HepG2 (cell line): ENCODE results near the gene SAMD8. TPM values are rescaled to one million over a fixed set of nuclear protein-coding genes. Genes with fewer than 3 reads are reported as not detected.

Experiments used
- ARID5B ChIP-seq: IDR thresholded peaks from 2 replicates; pipeline ENCODE4 v1.4.0; 2020; ENCODE audit warnings: mild to moderate bottlenecking, missing genetic modification reagents
- ATAD3A ChIP-seq: sonication (generic); formaldehyde crosslinking; IDR thresholded peaks from 2 replicates; pipeline ENCODE4 v1.4.0; 2020; ENCODE audit warnings: missing genetic modification reagents
- FOSL2 ChIP-seq: sonication (generic); formaldehyde crosslinking; IDR thresholded peaks from 2 replicates; pipeline ENCODE4 v1.4.0; 2020; ENCODE audit warnings: missing genetic modification reagents
- RXRA ChIP-seq: sonication (generic); formaldehyde crosslinking; IDR thresholded peaks from 2 replicates; pipeline ENCODE4 v1.5.1; 2020; ENCODE audit warnings: missing genetic modification reagents
- SOX13 ChIP-seq, 3 experiments: fragments of 450-650 bp in 1 of 3; sonication (generic) in 1 of 3; formaldehyde crosslinking in 1 of 3; IDR thresholded peaks in 2 of 3; conservative IDR thresholded peaks in 1 of 3; 2 replicates each; pipeline versions ENCODE4 v1.5.0 to v1.6.1; 2016 to 2020; ENCODE audit warnings: antibody characterized with exemption in 1 of 3, mild to moderate bottlenecking in 1 of 3, missing compliant biosample characterization in 1 of 3, missing genetic modification reagents in 1 of 3, moderate library complexity in 1 of 3
- TSC22D2 ChIP-seq: sonication (generic); formaldehyde crosslinking; IDR thresholded peaks from 2 replicates; pipeline ENCODE4 v1.5.1; 2020; ENCODE audit warnings: missing genetic modification reagents, mild to moderate bottlenecking, borderline replicate concordance
- XBP1 ChIP-seq: sonication (generic); formaldehyde crosslinking; IDR thresholded peaks from 2 replicates; pipeline ENCODE4 v1.5.0; 2020; ENCODE audit warnings: missing genetic modification reagents
- ZBTB21 ChIP-seq: sonication (generic); formaldehyde crosslinking; IDR thresholded peaks from 2 replicates; pipeline ENCODE4 v1.4.0; 2020; ENCODE audit warnings: missing genetic modification reagents
- ZBTB3 ChIP-seq: sonication (generic); formaldehyde crosslinking; IDR thresholded peaks from 2 replicates; pipeline ENCODE4 v1.4.0; 2020; ENCODE audit warnings: low read depth, mild to moderate bottlenecking, moderate library complexity, missing genetic modification reagents, borderline replicate concordance
- ZBTB34 ChIP-seq: sonication (generic); formaldehyde crosslinking; IDR thresholded peaks from 2 replicates; pipeline ENCODE4 v1.8.0; 2022; ENCODE audit warnings: mild to moderate bottlenecking, missing genetic modification reagents
- ZKSCAN1 ChIP-seq: fragments of 150-350 bp; IDR thresholded peaks from 2 replicates; pipeline ENCODE4 v1.6.1; 2014; ENCODE audit warnings: low read length
- ZNF292 ChIP-seq: sonication (generic); formaldehyde crosslinking; IDR thresholded peaks from 2 replicates; pipeline ENCODE4 v1.8.1; 2022; ENCODE audit warnings: mild to moderate bottlenecking, low read depth, missing genetic modification reagents, borderline replicate concordance
- ZNF615 ChIP-seq: sonication (generic); formaldehyde crosslinking; IDR thresholded peaks from 2 replicates; pipeline ENCODE4 v1.5.0; 2020; ENCODE audit warnings: mild to moderate bottlenecking, missing genetic modification reagents, borderline replicate concordance
- polyA plus RNA-seq, 8 experiments: library from polyadenylated mRNA; depleted of rRNA in 3 of 8; stranded (reverse) in 7 of 8; unstranded in 1 of 8; fragments of >200 nt; fragmentation: Illumina TruSeq in 4 of 8; extraction: Trizol in 4 of 8; gene quantifications; 2 replicates each; pipeline versions ENCODE4 v1.2.1 to v1.2.3, GENCODE V29; 2011 to 2016; ENCODE audit warnings: low read depth in 4 of 8, missing spikeins in 1 of 8, mixed read lengths in 1 of 8; ENCODE audit not compliant: insufficient read depth in 1 of 8
- total RNA-seq, 5 experiments: library from RNA; depleted of rRNA; stranded (reverse); fragments of >200 nt; fragmentation: Illumina TruSeq; extraction: Trizol; gene quantifications; 2 replicates each; pipeline ENCODE4 v1.2.3, GENCODE V29; 2016; ENCODE audit warnings: low read depth in 1 of 5
- TF ChIP-seq, protein P1 (sequence below): sonication (generic); formaldehyde crosslinking; IDR thresholded peaks from 2 replicates; pipeline ENCODE4 v1.4.0; 2020; ENCODE audit warnings: mild to moderate bottlenecking, missing genetic modification reagents, borderline replicate concordance
- TF ChIP-seq, protein P2 (sequence below): sonication (generic); formaldehyde crosslinking; conservative IDR thresholded peaks from 2 replicates; pipeline ENCODE4 v1.8.0; 2022; ENCODE audit warnings: missing genetic modification reagents

The SAMD8 gene
- total and polyA plus RNA-seq, 2 of the 13 experiments (the other 11 are each of a cell fraction or from before 2014, with no cell fraction given): 10.4 to 13.2 TPM

DNA sequence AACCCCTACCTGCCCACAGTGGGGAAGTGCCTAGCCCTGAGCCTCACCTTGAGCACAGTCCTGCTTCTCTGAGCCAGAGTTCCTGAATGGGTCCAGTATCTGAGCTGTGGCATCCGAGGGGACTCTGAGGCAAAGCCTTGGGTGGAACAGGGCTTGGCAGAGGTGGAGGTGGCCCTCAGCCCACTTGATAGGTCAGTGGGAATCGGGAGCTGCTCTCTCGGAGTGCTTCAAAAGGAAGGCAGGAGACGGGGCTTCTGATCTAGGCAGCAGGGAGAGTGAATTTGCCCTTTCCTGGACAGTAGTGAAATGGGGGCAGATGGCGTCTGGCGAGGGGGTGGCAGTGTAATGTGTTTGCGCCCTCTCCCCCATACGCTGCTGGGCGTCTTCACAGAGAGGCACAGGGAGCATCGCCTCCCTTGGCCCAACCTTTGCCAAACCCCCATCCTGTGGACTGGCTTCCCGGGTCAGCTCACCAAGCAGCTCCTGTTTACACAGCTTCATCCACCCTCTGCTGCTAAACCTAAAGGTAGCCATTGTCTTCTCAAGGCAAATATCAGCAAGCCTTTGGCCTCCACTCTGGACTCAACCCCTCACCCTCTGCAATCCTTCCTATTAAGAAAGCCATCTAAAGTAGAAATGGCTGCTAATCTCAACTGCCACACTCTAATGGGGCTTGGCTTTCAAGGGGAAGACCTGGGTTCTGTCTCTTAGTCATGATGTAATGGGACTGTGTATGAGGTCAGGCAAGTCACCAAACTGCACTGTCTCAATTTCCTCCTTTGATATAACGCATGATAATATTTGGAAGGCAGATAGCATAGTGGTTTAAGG is 78.0 kb downstream of the SAMD8 start (continued):
- TF ChIP-seq ZBTB34 (CRISPR knock-in tag): peak; percentile 89; the same call in 1 of the 2 replicates
- TF ChIP-seq ZNF292 (CRISPR knock-in tag): peak; percentile 76; the same call in 1 of the 2 replicates
- TF ChIP-seq ZBTB21 (CRISPR knock-in tag): peak; percentile 72; the same call in 1 of the 2 replicates
- no peak for TF ChIP-seq ZBTB3 (CRISPR knock-in tag)
- peak; percentile 43; the same call in 1 of the 2 replicates for TF ChIP-seq SOX13 (IDR thresholded peaks at IDR 0.05)
- TF ChIP-seq SOX13 (CRISPR knock-in tag; conservative IDR thresholded peaks at IDR 0.05 in 1 of 2, IDR thresholded peaks at IDR 0.05 in 1 of 2): peak in 1 of 2 experiments; percentile 82; a peak in 2 of 4 replicates
- TF ChIP-seq TSC22D2 (CRISPR knock-in tag): no peak
- TF ChIP-seq ZKSCAN1: no peak
- TF ChIP-seq ARID5B (CRISPR knock-in tag): peak; percentile 63
- TF ChIP-seq, protein P1, sequence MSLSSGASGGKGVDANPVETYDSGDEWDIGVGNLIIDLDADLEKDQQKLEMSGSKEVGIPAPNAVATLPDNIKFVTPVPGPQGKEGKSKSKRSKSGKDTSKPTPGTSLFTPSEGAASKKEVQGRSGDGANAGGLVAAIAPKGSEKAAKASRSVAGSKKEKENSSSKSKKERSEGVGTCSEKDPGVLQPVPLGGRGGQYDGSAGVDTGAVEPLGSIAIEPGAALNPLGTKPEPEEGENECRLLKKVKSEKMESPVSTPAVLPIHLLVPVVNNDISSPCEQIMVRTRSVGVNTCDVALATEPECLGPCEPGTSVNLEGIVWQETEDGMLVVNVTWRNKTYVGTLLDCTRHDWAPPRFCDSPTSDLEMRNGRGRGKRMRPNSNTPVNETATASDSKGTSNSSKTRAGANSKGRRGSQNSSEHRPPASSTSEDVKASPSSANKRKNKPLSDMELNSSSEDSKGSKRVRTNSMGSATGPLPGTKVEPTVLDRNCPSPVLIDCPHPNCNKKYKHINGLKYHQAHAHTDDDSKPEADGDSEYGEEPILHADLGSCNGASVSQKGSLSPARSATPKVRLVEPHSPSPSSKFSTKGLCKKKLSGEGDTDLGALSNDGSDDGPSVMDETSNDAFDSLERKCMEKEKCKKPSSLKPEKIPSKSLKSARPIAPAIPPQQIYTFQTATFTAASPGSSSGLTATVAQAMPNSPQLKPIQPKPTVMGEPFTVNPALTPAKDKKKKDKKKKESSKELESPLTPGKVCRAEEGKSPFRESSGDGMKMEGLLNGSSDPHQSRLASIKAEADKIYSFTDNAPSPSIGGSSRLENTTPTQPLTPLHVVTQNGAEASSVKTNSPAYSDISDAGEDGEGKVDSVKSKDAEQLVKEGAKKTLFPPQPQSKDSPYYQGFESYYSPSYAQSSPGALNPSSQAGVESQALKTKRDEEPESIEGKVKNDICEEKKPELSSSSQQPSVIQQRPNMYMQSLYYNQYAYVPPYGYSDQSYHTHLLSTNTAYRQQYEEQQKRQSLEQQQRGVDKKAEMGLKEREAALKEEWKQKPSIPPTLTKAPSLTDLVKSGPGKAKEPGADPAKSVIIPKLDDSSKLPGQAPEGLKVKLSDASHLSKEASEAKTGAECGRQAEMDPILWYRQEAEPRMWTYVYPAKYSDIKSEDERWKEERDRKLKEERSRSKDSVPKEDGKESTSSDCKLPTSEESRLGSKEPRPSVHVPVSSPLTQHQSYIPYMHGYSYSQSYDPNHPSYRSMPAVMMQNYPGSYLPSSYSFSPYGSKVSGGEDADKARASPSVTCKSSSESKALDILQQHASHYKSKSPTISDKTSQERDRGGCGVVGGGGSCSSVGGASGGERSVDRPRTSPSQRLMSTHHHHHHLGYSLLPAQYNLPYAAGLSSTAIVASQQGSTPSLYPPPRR (CRISPR knock-in tag): peak; percentile 69
- no peak for TF ChIP-seq FOSL2
- TF ChIP-seq XBP1 (CRISPR knock-in tag): no peak
- TF ChIP-seq, protein P2, sequence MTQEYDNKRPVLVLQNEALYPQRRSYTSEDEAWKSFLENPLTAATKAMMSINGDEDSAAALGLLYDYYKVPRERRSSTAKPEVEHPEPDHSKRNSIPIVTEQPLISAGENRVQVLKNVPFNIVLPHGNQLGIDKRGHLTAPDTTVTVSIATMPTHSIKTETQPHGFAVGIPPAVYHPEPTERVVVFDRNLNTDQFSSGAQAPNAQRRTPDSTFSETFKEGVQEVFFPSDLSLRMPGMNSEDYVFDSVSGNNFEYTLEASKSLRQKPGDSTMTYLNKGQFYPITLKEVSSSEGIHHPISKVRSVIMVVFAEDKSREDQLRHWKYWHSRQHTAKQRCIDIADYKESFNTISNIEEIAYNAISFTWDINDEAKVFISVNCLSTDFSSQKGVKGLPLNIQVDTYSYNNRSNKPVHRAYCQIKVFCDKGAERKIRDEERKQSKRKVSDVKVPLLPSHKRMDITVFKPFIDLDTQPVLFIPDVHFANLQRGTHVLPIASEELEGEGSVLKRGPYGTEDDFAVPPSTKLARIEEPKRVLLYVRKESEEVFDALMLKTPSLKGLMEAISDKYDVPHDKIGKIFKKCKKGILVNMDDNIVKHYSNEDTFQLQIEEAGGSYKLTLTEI (CRISPR knock-in tag): no peak
- TF ChIP-seq ZNF615 (CRISPR knock-in tag): no peak
- TF ChIP-seq RXRA (CRISPR knock-in tag): peak; percentile 39; the same call in 1 of the 2 replicates
- no peak for TF ChIP-seq ATAD3A
